T-helper 9 cell (primary cell): ENCODE measurements around the gene DTHD1.
A peak's percentile ranks its signal among the peaks of the same experiment; 100 is the strongest.

ENCODE experiments used
- DNase-seq: peaks from one replicate; pipeline ENCODE4 v3.0.0-alpha.2; 2020
- total RNA-seq, 2 donors: gene quantifications; one replicate each; lab custom pipeline; 2026; lab: John Stamatoyannopoulos, UW

The DTHD1 gene
- total RNA-seq: 2.7 to 4.3 reads per million in 2 donors

- DNase-seq: no peak
Measured at GRCh38 chr4:36281384-36282106, at the start of gene DTHD1. TSS of gene DTHD1 (plus strand) at chr4:36281616. CDS start at chr4:36281759, 143 bp downstream.

GRCh38 chr4:36233567-36234266 lies 47.7 kb upstream of the DTHD1 start:
- DNase-seq: no peak

- DNase-seq: no peak
Measured at GRCh38 chr4:36235306-36235705, 46.1 kb upstream of the DTHD1 start.

GRCh38 chr4:36236159-36236558 lies 45.3 kb upstream of the DTHD1 start:
- no peak for DNase-seq

- DNase-seq: no peak
Measured at GRCh38 chr4:36237366-36238313, 43.8 kb upstream of the DTHD1 start.

- DNase-seq: no peak
Measured at GRCh38 chr4:36241771-36242170, 39.6 kb upstream of the DTHD1 start.

GRCh38 chr4:36242629-36243354 lies 38.6 kb upstream of the DTHD1 start:
- no peak for DNase-seq

- DNase-seq: no peak
Measured at GRCh38 chr4:36243355-36244256, 37.8 kb upstream of the DTHD1 start.

GRCh38 chr4:36244257-36245082 lies 36.9 kb upstream of the DTHD1 start, which contains the start of gene ARAP2:
TSS of gene ARAP2 (minus strand) at chr4:36244514. CDS start at chr4:36229486, 15,028 bp downstream.
- DNase-seq: peak; percentile 68

- no peak for DNase-seq
Measured at GRCh38 chr4:36249610-36250009, 31.8 kb upstream of the DTHD1 start.

GRCh38 chr4:36251983-36252382 lies 29.4 kb upstream of the DTHD1 start:
- no peak for DNase-seq

GRCh38 chr4:36254371-36254770 lies 27.0 kb upstream of the DTHD1 start:
- DNase-seq: no peak

GRCh38 chr4:36255577-36255976 lies 25.8 kb upstream of the DTHD1 start:
- peak; percentile 43 for DNase-seq

GRCh38 chr4:36256398-36256891 lies 25.0 kb upstream of the DTHD1 start:
- no peak for DNase-seq

- no peak for DNase-seq
Measured at GRCh38 chr4:36260731-36261130, 20.7 kb upstream of the DTHD1 start.

- no peak for DNase-seq
Measured at GRCh38 chr4:36264207-36264826, 17.1 kb upstream of the DTHD1 start.

GRCh38 chr4:36267486-36268268 lies 13.7 kb upstream of the DTHD1 start:
- no peak for DNase-seq

GRCh38 chr4:36269101-36269500 lies 12.3 kb upstream of the DTHD1 start:
- DNase-seq: peak; percentile 18
